GM19099 (cell line): ENCODE measurements around the gene MYO1E.

Experiments
- POLR2A ChIP-seq: IDR thresholded peaks from 3 replicates; pipeline ENCODE4 v1.6.1; 2011; ENCODE audit warnings: low read depth; ENCODE audit not compliant: insufficient read length; ENCODE audit errors: extremely low read depth

Gene MYO1E

DNA sequence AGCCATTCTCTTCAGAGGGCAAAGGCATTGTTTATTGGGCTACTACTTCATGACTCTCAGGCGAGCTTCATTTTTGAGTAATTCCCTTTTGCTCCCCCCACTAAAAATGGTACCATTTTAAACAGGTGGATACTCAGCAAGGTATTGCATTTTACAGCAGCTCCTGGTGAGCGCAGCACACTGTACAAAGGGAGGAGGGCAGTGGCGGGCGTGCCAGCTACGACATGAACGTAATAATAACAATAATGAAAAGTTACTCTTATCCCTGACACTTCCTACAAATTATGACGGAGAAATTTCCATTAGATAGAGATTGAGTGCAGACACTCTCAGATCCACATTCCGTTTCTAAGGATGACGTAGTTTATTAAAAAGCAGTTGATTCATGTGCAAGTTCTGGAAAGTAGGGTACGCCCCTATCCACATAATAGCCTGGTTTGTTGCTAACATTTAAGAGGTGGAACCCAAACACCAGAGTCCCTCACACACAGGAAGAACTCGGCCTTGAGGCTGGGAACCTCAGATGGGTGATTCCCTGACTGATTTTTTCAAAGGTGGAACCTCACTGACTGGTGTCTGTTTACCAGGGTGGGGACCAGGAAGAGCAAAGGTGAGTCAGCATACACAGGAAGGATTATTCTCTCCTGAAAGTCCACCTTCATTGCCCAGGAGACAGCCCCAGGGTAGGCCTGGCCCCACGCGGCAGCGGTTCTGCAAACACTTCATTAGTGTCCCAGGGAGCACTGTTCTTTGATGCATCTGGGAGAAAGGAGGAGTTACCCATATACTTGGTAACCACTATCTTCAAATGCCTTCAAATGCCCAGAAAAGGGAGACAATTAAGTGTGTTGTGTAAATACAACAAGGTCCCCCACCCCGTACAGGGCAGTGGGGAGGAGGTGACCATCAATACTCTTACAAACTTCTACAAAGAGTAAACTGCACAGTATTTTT lies 96.2 kb downstream of the MYO1E start:
- TF ChIP-seq POLR2A, result no peak

DNA sequence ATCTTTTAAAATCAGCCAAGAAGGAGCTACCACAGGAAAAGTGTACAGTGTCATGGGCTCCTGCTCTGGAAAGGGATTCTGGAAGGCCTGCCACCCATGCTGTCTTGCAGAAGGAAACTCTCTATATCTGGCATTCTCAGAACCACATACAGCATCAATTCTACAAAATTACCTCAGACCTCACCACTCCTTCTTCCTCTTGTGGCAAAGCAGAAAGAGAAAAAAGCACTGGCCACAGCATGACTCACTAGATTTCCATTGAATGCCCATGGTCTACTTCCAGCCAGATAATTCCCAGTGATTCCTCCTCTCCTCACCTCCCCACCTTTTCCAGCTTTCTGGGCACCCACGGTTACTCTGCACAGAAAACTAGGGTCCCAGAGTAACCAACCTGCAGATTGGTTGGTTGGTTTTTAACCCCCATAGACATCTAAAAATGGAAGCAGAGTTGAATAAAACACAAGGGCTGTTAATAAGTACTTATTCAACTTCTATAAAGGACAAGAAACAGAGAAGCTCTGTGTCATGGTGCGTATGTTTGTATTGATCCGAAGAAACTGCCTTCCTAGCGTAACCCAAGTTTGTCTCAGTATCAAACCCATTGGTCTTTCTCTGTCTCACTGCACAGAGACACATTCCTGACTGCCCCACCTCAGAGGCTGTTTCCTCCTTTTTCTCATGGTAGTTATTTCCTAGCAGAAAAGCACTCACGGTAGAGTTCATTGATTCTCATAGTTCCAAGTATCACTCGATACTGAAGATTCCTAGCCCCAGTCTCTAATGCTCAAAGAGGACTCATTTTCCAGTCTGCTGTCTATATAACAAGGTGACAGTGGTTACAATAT lies 98.3 kb downstream of the MYO1E start:
- TF ChIP-seq POLR2A, result no peak

DNA sequence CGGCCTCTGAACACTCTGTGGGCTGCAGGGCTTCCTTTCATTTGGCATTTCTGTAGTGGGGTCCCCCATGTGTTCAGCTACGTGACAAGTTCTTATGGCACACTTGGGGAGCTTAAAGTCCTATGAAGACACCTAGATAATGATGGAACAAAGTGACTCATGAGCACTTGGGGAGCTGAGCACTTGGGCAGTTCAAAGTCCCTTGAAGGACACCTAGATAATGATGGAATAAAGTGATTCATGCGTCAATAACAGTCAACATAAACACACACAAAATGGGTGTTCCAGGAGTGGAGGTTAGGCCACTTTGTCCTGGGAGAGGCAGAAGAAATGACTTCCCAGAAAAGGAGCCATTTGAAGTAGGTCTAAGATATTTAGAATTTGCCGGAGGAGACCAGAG lies 99.4 kb downstream of the MYO1E start:
- no peak for TF ChIP-seq POLR2A

DNA sequence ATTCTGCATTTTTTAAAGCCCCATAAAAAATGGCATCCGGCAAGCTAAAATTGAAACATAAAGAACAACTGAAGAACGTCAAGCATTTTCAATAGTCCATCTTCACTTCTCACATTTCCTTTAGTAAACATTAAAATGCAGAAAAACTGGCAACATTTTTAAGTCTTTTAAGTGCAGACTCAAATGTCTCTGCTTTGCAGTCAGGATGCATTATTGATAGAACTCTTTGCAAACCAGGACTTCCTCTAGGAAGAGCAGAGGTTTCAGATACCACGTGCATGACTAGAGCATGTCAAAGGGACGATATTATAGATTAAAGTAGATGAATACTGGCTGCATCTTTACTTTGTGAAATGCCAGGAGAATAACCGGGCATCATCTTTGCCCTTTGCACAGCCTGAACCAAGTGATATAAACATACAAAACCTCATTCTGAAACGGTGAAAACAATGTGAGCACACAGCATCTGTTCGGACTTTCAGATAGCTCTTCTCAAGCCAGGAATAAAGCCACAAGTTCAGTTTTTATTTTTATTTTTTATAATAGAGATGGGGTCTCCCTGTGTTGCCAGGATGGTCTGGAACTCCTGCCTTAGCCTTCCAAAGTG lies 101.0 kb downstream of the MYO1E start:
- TF ChIP-seq POLR2A, result no peak

DNA sequence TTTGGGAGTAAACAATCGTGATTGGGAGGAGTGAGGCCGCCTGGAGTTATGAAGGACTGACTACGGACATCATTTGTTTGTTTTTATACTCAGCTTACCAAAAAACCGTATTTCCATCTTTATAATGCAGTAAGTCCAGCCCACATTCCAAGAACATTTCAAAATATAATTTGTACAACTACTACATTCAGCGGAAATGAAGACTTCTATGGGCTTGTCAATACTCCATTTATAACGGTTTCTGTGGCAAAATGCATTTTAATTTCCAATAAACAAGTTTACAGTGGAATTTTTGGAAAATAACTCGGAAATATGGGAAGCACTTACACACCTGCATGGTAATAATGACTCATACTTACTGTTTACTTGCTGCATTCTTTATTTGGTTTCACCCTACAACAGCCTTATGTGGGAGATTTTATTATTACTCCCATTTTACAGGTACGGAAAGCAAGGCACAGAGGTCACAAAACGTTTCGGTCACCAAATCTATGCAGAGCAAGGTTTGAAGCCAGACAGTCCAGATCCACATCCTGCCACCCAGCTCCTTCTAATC lies 103.7 kb downstream of the MYO1E start:
- no peak for TF ChIP-seq POLR2A

DNA sequence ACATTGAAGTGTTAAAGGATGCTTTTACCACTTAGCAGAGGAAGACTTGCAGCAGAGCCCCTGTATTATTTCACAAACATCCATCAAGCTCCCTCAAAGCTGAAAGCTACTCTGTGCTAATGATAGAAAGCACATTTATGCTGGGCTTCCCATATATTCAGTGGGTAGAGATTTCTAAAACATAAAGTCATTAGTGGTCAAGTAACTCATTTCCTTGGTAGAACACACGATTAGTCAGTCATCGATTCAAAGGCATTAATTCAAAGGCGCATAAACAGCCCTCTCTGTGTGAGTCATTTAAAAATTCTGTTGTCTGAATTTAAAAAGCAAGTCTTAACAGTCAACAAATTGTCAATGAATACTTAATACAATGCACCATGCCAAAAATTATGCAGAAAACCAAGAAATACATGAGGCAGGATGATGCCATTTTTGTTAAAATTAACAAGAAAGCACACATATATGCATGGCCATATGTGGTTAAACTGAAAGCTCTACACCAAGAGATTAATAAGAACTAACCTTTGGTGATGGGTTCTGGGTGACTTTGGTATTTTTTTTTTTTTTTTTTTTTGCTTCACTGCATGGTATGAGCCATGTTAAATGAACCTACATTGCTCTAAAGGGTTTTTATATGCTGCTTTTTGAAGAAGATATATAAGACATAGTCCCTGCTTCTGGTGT lies 104.4 kb downstream of the MYO1E start:
- TF ChIP-seq POLR2A, result no peak

DNA sequence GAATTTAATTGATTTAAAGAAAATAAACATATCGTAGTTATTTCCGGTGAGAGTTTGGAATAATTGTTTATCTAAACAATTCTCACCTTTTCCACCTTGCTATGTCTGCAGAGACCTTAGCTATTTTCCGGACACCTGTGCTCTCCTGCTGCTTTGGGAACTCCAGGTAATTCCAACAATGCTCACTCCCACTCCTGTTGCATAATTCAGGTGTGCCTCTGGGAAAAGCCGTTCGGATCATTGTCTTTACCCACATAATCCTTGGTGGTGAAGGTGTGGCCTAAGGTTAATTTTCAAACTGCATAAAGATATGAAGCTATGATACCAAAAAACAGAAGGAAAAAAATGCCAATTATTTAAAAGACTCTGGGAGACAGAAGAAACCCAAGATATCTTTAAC lies 106.6 kb downstream of the MYO1E start:
- no peak for TF ChIP-seq POLR2A

DNA sequence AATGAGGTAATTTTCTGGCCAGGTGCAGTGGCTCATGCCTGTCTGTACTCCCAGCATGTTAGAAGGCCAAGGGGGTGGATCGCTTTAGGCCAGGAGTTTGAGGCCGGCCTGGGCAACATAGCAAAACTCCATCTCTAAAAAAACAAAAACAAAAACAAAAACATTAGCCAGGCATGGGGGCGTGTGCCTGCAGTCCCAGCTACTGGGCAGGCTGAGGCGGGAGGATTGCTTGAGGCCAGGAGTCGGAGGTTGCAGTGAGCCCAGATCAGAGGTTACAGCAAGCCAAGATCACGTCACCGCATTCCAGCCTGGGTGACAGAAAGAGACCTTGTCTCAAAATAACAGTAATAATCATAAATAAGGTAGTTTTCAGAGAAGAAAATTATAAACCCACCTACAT lies 110.4 kb downstream of the MYO1E start:
- TF ChIP-seq POLR2A, result no peak

DNA sequence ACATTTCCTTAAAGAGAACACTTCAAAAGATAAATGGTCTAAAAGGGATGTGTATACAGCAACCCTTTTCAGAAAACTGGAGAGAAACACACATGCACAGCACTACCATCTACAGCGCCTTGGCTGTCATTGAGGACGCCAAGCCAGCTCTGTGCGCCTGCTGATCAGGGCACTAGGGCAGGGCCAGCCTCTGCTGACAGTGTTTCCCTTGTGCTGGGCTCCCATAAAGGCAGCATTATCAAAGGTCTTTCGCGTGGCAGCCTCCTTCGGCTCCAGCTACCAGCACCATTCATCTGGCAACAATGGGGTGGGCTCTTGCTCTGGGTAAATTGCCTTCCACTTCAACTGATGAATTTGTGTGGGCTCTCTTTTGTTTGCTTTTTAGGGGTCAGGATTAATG lies 112.6 kb downstream of the MYO1E start:
- no peak for TF ChIP-seq POLR2A

DNA sequence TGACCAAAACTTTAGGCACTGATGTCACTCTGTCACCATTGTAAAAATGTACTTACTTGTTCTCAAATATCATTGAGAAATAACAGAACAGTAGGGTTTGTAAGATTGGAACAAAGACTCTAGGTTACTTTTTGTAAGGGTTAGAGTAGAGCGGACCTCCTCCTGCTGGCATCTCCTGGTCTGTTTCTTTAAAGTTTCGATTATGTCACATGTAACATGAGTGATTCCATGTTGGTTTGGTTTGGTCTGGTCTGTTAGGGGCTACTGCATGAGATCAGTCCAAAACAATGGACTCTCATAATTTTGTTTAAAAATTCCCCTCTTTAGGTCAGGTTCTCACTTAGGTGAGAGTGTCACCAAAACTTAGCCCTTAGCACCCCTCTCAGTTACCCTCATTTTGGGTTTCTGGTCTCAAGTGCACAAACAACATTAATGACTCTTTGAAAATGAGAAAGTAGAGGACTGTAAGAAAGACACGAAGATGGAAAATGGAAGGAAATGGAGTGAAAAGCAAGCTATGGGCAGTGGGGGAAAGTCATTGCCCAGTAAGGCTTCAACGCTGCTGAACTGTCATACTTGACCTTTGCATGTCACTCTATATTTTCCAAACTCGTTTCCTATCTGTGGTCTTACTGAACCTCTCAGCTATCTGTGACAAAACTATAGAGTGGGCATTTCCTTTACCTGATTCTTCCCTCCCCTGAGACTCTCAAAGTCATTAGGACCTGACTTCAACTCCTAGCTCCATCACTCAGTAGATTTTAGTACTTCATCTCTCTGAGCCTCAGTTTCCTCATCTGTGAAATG lies 113.3 kb downstream of the MYO1E start:
- TF ChIP-seq POLR2A, result no peak

DNA sequence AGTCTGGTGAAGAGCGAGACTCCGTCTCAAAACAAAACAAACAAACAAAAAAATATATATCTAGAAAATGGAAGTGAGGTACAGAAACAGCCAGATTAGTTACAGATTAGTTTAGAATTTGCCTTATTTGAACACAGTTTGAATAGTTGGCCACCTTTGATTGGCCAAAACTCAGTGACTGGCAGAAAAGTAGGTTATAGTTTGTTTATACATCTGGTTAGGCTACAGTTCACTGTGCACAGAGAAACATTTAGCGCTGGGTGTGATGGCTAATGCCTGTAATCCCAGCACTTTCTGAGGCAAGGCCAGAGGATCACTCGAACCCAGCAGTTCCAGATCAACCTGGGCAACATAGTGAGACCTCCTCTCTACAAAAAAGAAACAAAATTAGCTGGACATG lies 114.4 kb downstream of the MYO1E start:
- TF ChIP-seq POLR2A, result no peak

DNA sequence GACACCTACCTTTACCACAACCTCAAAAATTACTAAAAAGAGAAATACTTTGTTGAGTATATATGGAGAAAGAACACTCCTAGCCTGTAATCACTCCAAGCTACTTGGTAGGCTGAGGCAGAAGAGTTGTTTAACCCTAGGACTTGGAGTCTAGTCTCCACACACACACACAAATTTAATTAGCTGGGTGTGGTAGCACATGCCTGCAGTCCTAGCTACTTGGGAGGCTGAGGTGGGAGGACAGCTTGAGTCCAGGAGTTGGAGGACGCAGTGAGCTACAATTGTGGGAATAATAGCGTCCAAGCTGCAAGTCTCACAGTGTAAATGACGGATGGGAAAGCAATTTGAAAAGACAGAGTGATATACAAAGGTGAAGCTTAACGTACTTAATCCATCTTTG lies 115.5 kb downstream of the MYO1E start:
- TF ChIP-seq POLR2A, result no peak

DNA sequence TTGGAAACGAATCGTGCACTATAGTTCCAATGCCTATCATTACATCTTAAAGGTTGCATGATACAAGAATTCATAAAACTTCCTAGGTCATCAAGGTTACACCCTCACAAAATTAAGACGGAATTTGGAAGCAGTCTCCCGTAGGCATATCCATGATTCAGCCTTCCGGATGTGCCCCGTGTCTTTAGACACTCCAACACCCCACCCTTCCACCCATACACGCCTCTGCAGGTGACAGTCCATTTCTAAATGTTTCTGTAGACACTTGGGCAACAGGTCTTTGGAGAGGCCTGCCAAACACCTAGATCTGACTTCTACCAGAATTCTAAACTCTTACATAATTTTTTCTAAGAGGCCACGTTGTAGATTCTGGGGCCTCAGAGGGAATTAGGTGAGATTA lies 116.2 kb downstream of the MYO1E start:
- no peak for TF ChIP-seq POLR2A
